IPS-15b (cell line): Measurements from ENCODE around the gene ALPG.
A peak's percentile ranks its signal among the peaks of the same experiment; 100 is the strongest.
"Not testable (repeated sequence)": the region's sequence is repeated elsewhere in the genome, so short reads cannot be mapped to it uniquely, and the experiment has no call there.

Experiments
- H3K27me3 ChIP-seq: one replicate; pipeline ENCODE4 v1.6.1; 2013; ENCODE audit warnings: low read length; ENCODE audit not compliant: control insufficient read depth, insufficient read depth
- H3K36me3 ChIP-seq: one replicate; pipeline ENCODE4 v1.6.1; 2013; ENCODE audit warnings: low read length; ENCODE audit not compliant: control insufficient read depth, insufficient read depth
- H3K4me1 ChIP-seq: one replicate; pipeline ENCODE4 v1.6.1; 2013; ENCODE audit warnings: mild to moderate bottlenecking, low read length; ENCODE audit not compliant: control insufficient read depth, insufficient read depth
- H3K4me3 ChIP-seq: one replicate; pipeline ENCODE4 v1.5.1; 2013; ENCODE audit warnings: low read depth, low read length
- H3K9ac ChIP-seq: one replicate; pipeline ENCODE4 v1.6.1; 2013; ENCODE audit warnings: low read depth, mild to moderate bottlenecking, low read length
- H3K9me3 ChIP-seq: one replicate; pipeline ENCODE4 v1.6.1; 2013; ENCODE audit warnings: mild to moderate bottlenecking, low read length; ENCODE audit not compliant: control insufficient read depth, insufficient read depth

The ALPG gene

DNA sequence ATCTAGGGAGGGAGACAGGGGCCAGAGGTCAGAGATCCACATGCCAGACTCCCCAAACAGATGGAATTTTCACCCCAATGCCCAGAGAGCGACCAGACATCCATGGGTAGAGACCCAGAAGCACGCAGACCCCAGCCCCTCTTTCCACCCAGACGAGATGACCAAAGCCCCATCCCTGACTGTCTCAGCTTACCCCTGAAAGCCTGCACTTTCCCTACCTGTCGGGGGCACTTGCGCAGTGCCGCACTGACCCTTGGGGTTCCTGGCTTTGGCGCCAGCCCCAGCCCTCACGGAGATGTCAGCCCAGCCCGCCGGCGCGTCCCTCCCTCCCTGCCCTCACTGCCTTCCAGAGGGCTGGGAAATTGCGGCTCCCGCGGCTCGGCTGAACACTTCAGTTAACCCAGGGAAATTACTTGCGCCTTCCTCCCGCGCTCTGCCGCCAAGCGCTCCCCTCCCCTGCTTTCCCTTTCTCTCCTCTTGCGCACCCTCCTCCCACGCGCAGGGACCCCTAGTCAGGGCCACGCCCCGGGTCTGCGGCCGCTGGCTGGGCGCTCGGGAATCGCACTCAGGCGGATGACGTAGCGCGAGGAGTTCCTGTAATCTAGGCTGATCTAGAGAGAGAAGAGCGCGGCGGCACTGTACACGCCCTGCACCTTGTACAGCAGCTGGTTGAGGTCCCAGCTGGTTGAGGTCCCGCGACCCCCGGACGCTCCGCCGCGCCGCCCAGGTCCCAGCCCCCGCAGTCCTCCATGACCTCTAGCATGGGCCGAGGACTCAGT, 12.0 kb downstream of the ALPG start:
- Histone ChIP-seq H3K4me3 (peak overlapping the region; percentile 72), H3K9me3 (no peaks in the 10 kb centered on the region), H3K36me3 (peaks cover 51% of the 10 kb centered on the region), H3K4me1 (peaks cover 13% of the 10 kb centered on the region), H3K27me3 (peaks cover 11% of the 10 kb centered on the region), H3K9ac (peak overlapping the region; percentile 97)

DNA sequence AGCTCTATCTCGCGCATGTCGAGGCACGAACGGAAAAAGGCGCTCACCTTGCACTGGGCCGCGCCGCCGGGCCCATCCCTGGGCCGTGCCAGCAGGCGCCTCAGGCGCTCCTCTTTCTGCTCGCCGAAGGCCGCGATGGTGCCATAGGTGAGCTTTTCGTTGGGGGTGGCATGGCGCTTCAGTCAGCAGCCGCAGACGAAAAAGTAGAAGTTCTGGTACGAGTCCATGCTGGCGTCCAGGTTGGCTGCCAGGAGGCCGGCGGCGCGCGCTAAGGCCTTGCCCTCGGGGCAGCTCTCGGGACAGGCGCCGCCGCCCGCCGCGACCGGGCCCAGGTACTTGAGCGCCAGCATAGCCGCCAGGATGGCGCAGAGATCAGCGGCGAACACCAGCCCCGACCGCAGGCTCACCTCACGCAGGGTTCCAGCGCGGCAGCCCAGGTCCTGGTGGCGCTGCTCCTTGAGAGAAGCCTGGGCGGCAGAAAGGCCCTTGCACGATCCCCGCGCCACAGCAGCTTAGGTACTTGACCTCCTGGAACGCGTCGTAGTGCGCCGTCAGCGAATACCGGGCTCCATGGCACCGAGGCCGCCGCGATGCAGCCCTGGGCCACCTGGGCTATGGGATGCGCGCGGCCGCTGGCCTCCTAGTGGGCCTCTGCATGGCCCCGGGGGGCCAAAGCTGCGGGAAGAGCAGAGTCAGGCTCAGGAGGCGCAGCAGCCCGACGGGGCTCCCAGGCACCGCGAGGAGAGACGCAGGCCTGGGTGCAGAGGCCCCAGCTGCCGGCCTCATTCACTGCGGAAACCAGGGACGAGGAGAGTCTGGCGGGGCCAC, 12.8 kb downstream of the ALPG start:
- Histone ChIP-seq H3K4me3 (peak overlapping the region; percentile 72), H3K4me1 (peaks cover 21% of the 10 kb centered on the region), H3K9me3 (no peaks in the 10 kb centered on the region), H3K36me3 (peaks cover 51% of the 10 kb centered on the region), H3K9ac (peak overlapping the region; percentile 97), H3K27me3 (peaks cover 11% of the 10 kb centered on the region)

DNA sequence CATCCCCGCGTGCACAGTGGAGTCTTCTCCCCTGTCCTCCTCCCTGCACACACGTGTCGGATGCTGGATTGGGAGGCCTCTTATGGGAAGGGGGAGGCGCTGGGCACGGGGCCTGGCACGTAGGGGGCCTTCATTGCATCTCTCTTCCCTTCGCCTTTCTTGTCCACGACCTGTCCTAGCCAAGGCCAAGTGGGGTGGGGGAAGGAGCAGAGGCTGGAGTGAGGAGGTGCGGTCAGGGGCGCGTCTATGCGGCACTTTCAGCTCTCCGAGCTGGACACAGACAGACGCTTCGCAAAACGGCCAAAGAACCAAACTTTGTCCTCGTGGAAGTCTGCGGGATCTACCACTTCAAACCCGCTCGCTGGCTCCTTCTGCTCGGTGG, 13.4 kb downstream of the ALPG start:
- H3K9me3 ChIP-seq: no peaks in the 10 kb centered on the region
- H3K4me1 ChIP-seq: peaks cover 25% of the 10 kb centered on the region
- H3K9ac ChIP-seq: peak overlapping the region; percentile 97
- peaks cover 51% of the 10 kb centered on the region for H3K36me3 ChIP-seq
- peak overlapping the region; percentile 72 for H3K4me3 ChIP-seq
- peaks cover 11% of the 10 kb centered on the region for H3K27me3 ChIP-seq

DNA sequence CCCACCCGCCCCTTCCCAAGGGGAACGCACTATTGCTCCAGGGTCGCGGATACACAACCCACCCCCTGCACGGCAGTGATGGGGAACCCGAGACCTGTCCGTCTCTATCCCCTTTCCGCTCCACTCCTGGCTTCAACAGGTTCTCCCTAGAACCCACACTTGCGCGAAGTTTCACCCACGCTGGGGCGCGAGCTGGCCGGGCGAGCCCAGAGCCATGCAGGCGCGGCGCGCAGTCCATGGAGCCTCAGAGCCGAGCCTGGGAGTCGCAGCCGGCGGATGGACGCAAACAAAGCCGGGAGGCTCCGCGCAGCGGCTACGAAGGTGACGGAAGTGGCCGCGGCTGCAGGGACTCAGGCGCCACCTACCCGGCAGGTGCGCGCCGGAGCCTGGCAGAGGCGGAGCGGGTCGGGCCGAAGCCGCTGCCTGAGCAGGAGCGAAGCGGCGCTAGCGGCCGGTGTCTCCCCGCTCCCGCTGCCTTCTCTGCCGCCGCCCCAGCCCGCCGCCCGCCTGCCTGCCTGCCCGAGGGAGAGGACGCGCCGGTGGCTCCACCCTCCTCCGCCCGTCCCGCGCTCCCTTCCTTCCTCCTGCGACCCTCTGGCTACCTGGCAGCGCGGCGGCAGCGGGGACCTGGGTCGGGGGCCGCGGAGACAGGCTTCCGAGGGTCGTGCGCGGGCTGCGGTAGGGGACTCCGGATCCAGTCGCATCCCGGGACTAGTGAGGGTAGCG, 14.0 kb downstream of the ALPG start:
- H3K36me3 ChIP-seq: peaks cover 47% of the 10 kb centered on the region
- peak overlapping the region; percentile 97 for H3K9ac ChIP-seq
- H3K9me3 ChIP-seq: no peaks in the 10 kb centered on the region
- peaks cover 11% of the 10 kb centered on the region for H3K27me3 ChIP-seq
- H3K4me3 ChIP-seq: peak overlapping the region; percentile 72
- peaks cover 28% of the 10 kb centered on the region for H3K4me1 ChIP-seq

DNA sequence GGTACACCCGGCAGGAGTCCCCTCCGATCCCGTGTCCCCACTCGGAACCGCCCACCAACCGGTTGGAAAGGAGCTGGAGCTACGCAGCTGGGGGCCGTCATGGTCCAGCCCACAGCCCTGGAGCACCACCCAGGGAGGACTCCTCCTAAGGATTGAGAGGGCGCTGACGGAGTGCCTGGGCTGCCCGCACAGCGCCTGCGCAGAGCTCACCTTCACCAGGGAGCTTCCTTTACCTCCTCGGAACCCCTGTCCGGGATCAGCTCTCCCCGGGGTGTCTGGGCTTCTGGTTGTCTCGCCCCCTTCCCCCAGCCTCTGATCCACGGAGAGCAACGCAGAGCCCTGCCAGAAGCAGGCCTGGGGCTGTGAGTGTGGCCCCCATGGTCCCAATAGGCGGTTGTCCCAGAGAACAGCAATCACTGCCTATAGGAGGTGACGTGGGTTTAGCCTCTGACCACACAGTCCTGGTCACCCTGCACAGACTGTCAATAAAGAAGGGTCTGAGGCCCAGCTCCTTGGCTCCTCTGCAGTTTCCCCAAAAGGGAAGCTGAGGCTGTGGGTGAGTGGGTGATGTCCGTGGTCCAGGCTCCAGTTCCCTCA, 14.6 kb downstream of the ALPG start:
- H3K4me3 ChIP-seq: peak overlapping the region; percentile 72
- H3K36me3 ChIP-seq: peaks cover 40% of the 10 kb centered on the region
- peak overlapping the region; percentile 97 for H3K9ac ChIP-seq
- H3K4me1 ChIP-seq: peaks cover 33% of the 10 kb centered on the region
- H3K9me3 ChIP-seq: no peaks in the 10 kb centered on the region
- H3K27me3 ChIP-seq: peaks cover 11% of the 10 kb centered on the region

DNA sequence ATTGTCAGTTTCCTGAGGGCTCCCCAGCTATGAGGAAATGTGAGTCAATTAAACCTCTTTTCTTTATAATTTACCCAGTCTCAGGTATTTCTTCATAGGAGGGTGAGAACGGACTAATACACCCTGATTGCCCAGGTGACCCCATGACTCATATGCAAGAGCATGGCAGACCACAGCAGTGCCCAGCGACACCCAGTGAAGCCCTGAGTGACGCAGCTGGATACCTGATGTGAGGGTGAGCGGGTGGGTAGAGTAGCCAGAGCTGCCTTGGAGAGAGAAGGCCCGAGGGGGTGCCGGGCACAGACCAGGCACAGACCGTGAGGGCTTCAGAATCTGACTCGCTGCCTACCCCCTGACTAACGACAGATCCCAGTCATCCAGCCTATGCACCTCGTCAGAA, 15.4 kb downstream of the ALPG start:
- peak overlapping the region; percentile 49 for H3K9ac ChIP-seq
- peaks cover 11% of the 10 kb centered on the region for H3K27me3 ChIP-seq
- peaks cover 35% of the 10 kb centered on the region for H3K4me1 ChIP-seq
- no peaks in the 10 kb centered on the region for H3K9me3 ChIP-seq
- H3K4me3 ChIP-seq: peak overlapping the region; percentile 72
- H3K36me3 ChIP-seq: peaks cover 33% of the 10 kb centered on the region

DNA sequence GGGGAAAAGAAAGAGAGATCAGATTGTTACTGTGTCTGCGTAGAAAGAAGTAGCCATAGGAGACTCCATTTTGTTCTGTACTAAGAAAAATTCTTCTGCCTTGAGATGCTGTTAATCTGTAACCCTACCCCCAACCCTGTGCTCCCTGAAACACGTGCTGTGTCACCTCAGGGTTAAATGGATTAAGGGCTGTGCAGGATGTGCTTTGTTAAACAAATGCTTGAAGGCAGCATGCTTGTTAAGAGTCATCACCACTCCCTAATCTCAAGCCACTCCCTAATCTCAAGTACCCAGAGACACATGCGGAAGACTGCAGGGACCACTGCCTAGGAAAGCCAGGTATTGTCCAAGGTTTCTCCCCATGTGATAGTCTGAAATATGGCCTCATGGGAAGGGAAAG, 16.4 kb downstream of the ALPG start:
- Histone ChIP-seq H3K36me3 (peaks cover 23% of the 10 kb centered on the region), H3K27me3 (peaks cover 10% of the 10 kb centered on the region), H3K4me3 (peak overlapping the region; percentile 72), H3K4me1 (peaks cover 34% of the 10 kb centered on the region), H3K9ac (peak overlapping the region; percentile 61)
- H3K9me3 ChIP-seq: not testable (repeated sequence)

DNA sequence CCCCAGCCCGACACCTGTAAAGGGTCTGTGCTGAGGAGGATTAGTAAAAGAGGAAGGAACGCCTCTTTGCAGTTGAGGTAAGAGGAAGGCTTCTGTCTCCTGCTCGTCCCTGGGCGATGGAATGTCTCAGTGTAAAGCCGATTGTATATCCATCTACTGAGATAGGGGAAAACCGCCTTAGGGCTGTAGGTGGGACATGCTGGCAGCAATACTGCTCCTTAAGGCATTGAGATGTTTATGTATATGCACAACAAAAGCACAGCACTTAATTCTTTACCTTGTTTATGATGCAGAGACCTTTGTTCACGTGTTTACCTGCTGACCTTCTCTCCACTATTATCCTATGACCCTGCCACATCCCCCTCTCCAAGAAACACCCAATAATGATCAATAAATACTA, 16.8 kb downstream of the ALPG start:
- H3K9me3 ChIP-seq, H3K27me3 ChIP-seq, H3K4me3 ChIP-seq: not testable (repeated sequence)
- peak overlapping the region; percentile 61 for H3K9ac ChIP-seq
- H3K4me1 ChIP-seq: peaks cover 31% of the 10 kb centered on the region
- H3K36me3 ChIP-seq: peaks cover 19% of the 10 kb centered on the region

DNA sequence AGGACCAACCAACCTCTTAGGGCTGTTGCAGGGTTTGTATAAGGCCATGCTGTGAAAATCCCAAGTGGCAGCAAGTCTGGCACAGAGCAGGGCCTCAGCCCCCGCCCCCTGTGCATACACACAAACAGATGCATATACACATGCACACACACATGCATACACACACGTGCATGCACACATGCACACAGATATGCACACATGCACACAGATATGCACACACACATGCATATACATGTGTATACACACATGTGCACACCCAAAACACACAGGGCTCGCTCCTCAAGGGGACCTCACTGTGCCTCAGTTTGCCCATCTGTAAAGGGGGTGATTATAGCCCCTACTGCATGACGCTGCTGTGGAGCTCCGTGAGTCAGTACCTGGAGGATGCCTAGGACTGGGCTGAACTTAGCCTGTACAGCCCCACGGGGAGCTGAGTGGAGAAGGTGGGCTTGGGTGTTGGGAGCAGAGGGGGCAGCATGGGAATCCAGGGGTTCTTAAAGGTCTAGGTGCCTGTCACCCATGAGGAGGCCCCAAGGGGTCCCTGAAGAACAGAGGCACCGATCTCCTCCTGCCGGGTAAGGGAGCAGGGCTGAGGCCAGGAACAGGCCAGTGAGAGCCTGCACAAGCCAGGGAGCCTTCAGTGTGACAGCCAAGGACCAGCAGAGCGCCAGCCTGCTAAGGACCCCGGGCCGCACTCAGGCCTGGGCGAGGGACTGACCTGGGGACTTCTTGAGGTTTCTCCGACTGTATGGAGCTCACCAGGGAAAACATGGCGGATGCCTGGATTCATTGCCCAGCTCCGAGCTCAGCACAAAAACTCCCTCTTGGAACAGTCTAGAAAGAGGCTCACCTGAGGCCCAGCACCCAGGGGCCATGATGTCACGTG, 25.3 kb downstream of the ALPG start:
- Histone ChIP-seq H3K9ac (no peak overlapping the region), H3K27me3 (no peaks in the 10 kb centered on the region), H3K4me1 (no peaks in the 10 kb centered on the region), H3K9me3 (no peaks in the 10 kb centered on the region), H3K36me3 (no peaks in the 10 kb centered on the region), H3K4me3 (no peak overlapping the region)

DNA sequence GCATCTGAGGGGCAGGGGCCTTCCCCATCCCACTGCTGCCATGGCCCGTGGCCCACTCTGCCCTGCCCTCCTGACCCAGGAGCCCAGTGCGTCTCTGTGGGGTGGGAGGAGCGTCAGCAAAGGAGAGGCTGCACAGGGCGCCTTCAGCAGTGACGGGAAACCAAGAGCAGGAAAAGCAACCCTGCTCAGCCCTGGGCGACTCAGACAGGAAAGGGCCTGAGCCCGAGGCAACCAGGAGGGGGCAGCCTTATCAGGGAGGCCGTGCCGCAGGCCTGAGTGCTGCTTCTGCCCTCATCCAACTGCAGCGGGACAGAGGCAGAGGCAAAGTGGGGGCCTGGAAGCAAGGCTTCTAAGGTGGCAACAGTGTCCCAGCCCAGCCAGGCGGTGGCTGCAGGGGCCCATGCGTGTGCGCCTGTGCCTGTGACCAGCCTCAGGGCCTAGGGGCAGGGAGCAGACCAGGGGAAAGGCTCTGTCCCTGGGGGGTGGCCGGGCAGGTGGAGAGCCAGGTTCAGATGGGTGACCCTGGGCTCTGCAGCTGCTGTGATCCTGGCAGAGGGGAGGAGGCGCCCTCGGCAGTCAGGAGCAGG, 26.0 kb downstream of the ALPG start:
- Histone ChIP-seq H3K27me3 (no peaks in the 10 kb centered on the region), H3K9me3 (no peaks in the 10 kb centered on the region), H3K4me1 (no peaks in the 10 kb centered on the region), H3K4me3 (no peak overlapping the region), H3K36me3 (no peaks in the 10 kb centered on the region), H3K9ac (no peak overlapping the region)
